Measurements from ENCODE around the gene BOD1L1.

Gene BOD1L1

DNA sequence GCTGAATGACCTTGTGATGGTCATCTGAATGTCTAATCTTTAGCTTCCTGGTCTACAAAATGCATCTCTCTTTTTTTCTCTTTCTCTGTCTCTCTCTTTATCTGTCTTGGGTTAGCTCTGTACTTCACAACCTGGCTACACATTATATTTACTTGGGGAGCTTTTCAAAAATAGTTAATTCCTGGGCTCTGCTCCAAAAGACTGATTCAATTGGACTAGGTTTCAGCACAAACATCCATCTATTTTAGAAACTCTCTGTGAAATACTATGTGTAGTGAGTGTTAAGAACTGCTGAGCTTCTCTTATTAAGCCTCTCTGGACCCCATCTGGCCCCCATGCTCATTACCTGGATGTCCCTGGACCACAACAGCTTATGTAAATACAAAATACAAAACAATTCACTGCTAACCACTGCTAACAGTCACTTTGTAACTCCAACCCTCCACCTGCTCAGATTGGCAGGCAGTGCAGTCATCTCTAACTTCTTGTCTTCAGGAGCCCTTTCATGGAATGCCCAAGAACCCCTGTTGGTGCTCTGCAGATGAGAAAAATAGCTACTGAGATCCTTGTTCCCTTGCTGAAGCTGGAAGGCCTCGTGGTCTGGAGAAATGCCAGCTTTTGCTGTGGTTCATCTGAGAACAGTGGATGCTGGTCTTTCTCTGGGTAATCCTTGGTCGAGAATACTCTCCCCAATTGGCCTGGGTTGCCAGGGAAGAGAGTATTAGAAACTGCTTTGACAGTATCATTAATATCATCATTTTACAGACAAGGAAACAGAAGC is 14.8 kb upstream of the BOD1L1 start:
- Histone ChIP-seq H3K36me3 (replicated peaks) (no peaks in the 10 kb centered on the region), H3K4me1 (no peaks in the 10 kb centered on the region; the same call in 1 of the 2 replicates), H3K4me3 (no peak overlapping the region), H3K9me3 (no peaks in the 10 kb centered on the region), H3K27me3 (ENCODE audit: low read depth) (peaks cover 5% of the 10 kb centered on the region; the same call in 1 of the 2 replicates)
- DNase-seq (ENCODE audit: low spot score in 2 of 2): no peak
- in situ Hi-C loops (cut with MboI; ENCODE audit: low sequenced_read_pairs): no loop called here

GRCh38 chr4:13641084-13641483 is 13.6 kb upstream of the BOD1L1 start:
- H3K9me3 ChIP-seq: no peaks in the 10 kb centered on the region
- H3K4me3 ChIP-seq: no peak overlapping the region
- no peaks in the 10 kb centered on the region; the same call in 1 of the 2 replicates for H3K4me1 ChIP-seq
- DNase-seq (ENCODE audit: low spot score in 2 of 2): no peak
- in situ Hi-C loops (cut with MboI; ENCODE audit: low sequenced_read_pairs): no loop called here
- H3K36me3 ChIP-seq (replicated peaks): no peaks in the 10 kb centered on the region
- H3K27me3 ChIP-seq (ENCODE audit: low read depth): peaks cover 7% of the 10 kb centered on the region

- DNase-seq (ENCODE audit: low spot score in 2 of 2): peak; percentile 10 to 54
Measured at GRCh38 chr4:13640149-13640940, 12.8 kb upstream of the BOD1L1 start.

DNA sequence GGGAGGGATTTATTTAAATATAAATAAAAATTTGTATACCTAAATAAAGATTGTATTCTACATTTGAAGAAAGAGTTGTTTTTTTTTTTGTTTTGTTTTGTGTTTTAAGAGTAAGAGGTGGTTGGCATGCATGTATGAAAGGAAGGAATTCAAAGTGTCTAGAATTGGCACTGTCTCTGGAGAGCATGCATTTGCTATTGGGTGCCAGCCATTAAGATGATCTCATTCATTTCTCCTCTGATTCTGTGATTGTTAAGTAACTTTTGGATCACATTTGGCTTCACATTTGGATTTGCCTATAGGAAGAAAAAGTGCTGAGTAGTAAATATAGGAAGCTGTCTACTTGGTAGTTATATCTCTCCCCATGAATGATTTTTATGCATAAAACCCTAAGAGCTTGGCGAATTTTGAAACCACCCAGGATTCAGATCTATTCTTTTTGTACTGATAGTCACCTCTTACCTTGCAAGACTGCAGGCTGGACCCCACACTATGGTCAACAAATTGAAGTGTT is 7.8 kb upstream of the BOD1L1 start:
- no peaks in the 10 kb centered on the region; the same call in 1 of the 2 replicates for H3K4me1 ChIP-seq
- H3K9me3 ChIP-seq: no peaks in the 10 kb centered on the region
- in situ Hi-C loops (cut with MboI; ENCODE audit: low sequenced_read_pairs): no loop called here
- DNase-seq (ENCODE audit: low spot score in 2 of 2): no peak
- peaks cover 9% of the 10 kb centered on the region for H3K27me3 ChIP-seq (ENCODE audit: low read depth)
- no peaks in the 10 kb centered on the region for H3K36me3 ChIP-seq (replicated peaks)
- no peak overlapping the region for H3K4me3 ChIP-seq

More at GRCh38 chr4:13640149-13640940, 12.8 kb upstream of the BOD1L1 start:
- Histone ChIP-seq H3K4me3 (no peak overlapping the region), H3K9me3 (no peaks in the 10 kb centered on the region), H3K27me3 (ENCODE audit: low read depth) (peaks cover 7% of the 10 kb centered on the region), H3K4me1 (no peaks in the 10 kb centered on the region; the same call in 1 of the 2 replicates), H3K36me3 (replicated peaks) (no peaks in the 10 kb centered on the region)
- in situ Hi-C loops (cut with MboI; ENCODE audit: low sequenced_read_pairs): no loop called here

GRCh38 chr4:13633671-13634070 is 6.1 kb upstream of the BOD1L1 start:
- Histone ChIP-seq H3K4me1 (no peaks in the 10 kb centered on the region; the same call in 1 of the 2 replicates), H3K36me3 (replicated peaks) (no peaks in the 10 kb centered on the region), H3K4me3 (no peak overlapping the region), H3K27me3 (ENCODE audit: low read depth) (peaks cover 9% of the 10 kb centered on the region), H3K9me3 (no peaks in the 10 kb centered on the region)
- in situ Hi-C loops (cut with MboI; ENCODE audit: low sequenced_read_pairs): no loop called here
- DNase-seq (ENCODE audit: low spot score in 2 of 2): no peak

DNA sequence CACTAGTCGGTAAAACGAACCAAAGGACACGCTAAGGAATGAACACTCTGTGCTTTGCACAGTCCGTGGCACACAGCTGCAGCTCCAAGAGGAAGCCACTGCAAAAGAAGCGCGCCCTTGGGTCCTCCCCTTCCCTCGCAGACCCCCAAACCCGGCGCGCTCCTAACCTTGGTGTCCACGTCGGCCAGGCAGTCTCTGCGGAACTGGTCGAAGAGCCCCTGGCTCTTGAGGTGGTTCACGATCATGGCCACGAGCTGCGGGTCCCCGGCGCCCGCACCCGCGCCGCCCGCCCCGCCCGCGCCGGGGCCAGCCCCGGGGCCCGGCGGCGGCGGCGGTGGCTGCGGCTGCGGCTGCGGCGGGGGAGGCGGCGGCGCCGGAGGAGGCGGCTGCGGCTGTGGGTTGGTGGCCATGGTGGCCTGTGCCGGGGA is 333 bp downstream of the BOD1L1 start:
- H3K27me3 ChIP-seq (ENCODE audit: low read depth): no peaks in the 10 kb centered on the region
- DNase-seq (ENCODE audit: low spot score in 2 of 2): peak in 1 of 2 experiments; percentile 40
- H3K4me3 ChIP-seq: peak overlapping the region; percentile 88
- in situ Hi-C loops (cut with MboI; ENCODE audit: low sequenced_read_pairs): no loop called here
- H3K4me1 ChIP-seq: peaks cover 7% of the 10 kb centered on the region
- no peaks in the 10 kb centered on the region; the same call in 1 of the 2 replicates for H3K36me3 ChIP-seq (replicated peaks)
- no peaks in the 10 kb centered on the region for H3K9me3 ChIP-seq

DNA sequence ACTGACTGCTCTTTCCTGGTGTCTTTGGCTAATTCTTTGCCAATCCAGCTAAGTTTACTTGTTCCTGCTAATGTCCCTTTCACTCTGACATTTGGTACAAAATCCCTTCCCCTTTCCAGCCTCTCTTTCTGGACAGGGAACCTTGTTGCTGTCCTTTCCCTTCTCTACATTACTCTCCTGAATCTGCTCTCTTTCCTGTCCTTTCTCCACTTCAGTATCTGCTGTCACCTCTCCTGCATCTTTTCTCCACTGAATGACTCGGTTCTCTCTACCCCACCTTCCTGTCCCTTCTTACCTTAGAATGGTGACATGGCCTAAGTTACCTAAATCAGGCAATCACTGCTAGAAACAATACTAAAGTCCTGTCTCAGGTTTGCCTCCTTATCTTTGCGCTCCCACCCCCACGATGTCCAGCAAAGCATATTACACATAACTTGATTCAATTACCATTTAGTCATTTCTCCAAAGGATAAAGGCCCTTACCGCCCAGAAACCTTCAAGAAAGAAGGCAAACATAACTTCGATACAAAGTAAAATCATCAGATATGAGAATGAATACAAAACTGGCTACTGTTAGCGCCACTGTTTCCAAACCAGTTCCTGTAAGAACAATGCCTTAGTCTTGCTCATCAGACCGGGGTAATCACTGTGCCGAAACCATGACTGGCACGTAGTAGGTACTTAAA is 890 bp downstream of the BOD1L1 start:
- Histone ChIP-seq H3K27me3 (ENCODE audit: low read depth) (no peaks in the 10 kb centered on the region), H3K36me3 (replicated peaks) (no peaks in the 10 kb centered on the region; the same call in 1 of the 2 replicates), H3K4me3 (peak overlapping the region; percentile 88), H3K9me3 (no peaks in the 10 kb centered on the region), H3K4me1 (peaks cover 7% of the 10 kb centered on the region)
- DNase-seq (ENCODE audit: low spot score in 2 of 2): peak in 1 of 2 experiments; percentile 8
- in situ Hi-C loops (cut with MboI; ENCODE audit: low sequenced_read_pairs): no loop called here

DNA sequence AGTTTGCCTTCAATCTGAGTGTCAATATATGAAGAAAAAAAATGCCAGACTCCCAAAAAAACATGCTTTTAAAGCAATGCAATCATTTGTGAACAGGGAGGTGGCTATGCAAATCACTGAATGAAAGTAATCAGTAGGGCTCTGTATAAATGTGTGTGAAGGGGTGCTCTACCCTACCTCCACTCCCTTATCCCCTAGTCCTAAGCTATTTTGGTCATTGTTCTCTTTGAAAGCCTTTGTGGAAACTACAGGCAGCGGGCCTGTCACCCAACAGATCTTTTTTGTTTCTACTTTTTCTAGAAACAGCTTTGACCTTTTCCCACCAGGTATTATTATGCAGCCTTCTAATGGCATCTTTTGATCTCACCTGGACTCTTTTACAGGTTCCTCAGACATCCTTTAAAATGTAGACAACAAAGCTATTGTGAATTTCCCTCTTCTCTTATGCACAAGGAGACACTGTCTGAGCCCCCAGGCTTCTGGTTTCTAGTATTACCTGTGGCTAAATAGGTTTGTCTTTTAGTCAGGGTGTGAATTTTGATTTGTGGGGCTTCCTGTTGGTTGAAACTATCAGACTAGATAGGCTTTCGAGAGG is 9.2 kb downstream of the BOD1L1 start:
- in situ Hi-C loops (cut with MboI; ENCODE audit: low sequenced_read_pairs): no loop called here
- Histone ChIP-seq H3K36me3 (replicated peaks) (peaks cover 27% of the 10 kb centered on the region), H3K4me3 (no peak overlapping the region), H3K9me3 (no peaks in the 10 kb centered on the region), H3K27me3 (ENCODE audit: low read depth) (no peaks in the 10 kb centered on the region), H3K4me1 (no peaks in the 10 kb centered on the region)
- no peak for DNase-seq (ENCODE audit: low spot score in 2 of 2)

DNA sequence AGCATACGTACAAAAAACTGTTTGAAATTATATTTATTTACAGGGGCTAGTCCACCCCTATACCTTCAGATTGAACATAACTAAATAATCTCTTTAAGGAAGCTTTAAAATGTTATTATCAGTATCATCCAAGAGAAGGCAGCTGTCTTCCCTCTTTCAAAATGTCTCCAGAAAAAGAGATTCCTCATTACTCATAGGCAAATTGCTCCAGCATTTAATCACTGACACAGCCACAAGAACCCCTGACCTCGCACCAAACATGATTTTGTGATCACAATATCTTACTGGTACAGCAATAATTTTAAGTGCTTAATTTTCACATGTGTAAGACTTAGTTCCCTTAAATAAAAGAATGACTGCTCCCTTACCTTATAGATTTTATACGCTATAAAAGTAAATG is 9.7 kb downstream of the BOD1L1 start:
- peaks cover 32% of the 10 kb centered on the region for H3K36me3 ChIP-seq (replicated peaks)
- H3K27me3 ChIP-seq (ENCODE audit: low read depth): no peaks in the 10 kb centered on the region
- no peak overlapping the region for H3K4me3 ChIP-seq
- DNase-seq (ENCODE audit: low spot score in 2 of 2): no peak
- in situ Hi-C loops (cut with MboI; ENCODE audit: low sequenced_read_pairs): no loop called here
- H3K4me1 ChIP-seq: no peaks in the 10 kb centered on the region
- H3K9me3 ChIP-seq: no peaks in the 10 kb centered on the region

- Histone ChIP-seq H3K36me3 (replicated peaks) (peaks cover 43% of the 10 kb centered on the region), H3K4me3 (no peak overlapping the region), H3K9me3 (no peaks in the 10 kb centered on the region), H3K27me3 (ENCODE audit: low read depth) (no peaks in the 10 kb centered on the region), H3K4me1 (no peaks in the 10 kb centered on the region)
- DNase-seq (ENCODE audit: low spot score in 2 of 2): no peak
- in situ Hi-C loops (cut with MboI; ENCODE audit: low sequenced_read_pairs): no loop called here
Measured at GRCh38 chr4:13616597-13616996, 10.9 kb downstream of the BOD1L1 start.

DNA sequence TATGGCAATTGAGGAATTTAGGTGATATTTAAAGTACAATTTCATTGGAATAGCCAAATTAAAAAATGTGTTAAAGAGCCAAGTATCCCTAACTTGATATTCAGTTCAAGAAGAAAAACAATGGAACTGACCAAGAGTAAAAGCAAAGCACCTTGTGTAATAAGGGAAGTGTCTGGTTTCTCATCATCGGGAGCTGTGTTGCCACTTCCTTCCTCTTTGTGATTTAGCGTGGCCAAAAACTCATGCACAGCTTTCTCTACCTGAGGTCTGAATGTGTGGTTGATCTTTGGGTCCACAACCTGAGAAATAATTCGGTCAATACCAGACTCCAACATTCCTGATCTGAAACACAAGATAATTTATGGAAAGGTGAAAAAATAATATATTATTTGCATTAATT is 12.4 kb downstream of the BOD1L1 start:
- peaks cover 53% of the 10 kb centered on the region for H3K36me3 ChIP-seq (replicated peaks)
- no peaks in the 10 kb centered on the region for H3K4me1 ChIP-seq

DNA sequence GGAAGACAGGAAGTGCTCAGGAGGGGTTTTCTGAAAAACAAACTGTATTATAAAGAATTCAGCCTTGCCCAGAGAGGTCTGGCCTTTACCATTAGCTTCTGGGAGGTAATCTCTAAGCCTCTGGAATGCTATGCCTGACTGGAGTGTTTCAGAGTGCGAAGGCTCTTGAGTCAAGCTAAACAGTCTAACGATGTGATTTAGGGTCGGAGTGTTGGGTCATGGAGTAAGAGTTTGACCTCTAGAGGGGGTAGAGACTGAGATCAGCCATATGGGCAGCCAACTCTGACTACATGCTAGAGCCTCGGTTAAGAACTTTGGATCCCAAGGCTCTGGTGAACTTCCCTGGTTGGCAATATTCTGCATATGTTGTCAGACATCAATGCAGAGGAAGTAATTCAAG is 15.0 kb downstream of the BOD1L1 start:
- peaks cover 72% of the 10 kb centered on the region for H3K36me3 ChIP-seq (replicated peaks)
- H3K9me3 ChIP-seq: no peaks in the 10 kb centered on the region
- no peak for DNase-seq (ENCODE audit: low spot score in 2 of 2)
- no peaks in the 10 kb centered on the region for H3K4me1 ChIP-seq
- no peak overlapping the region for H3K4me3 ChIP-seq
- in situ Hi-C loops (cut with MboI; ENCODE audit: low sequenced_read_pairs): no loop called here
- no peaks in the 10 kb centered on the region for H3K27me3 ChIP-seq (ENCODE audit: low read depth)

More for the DNA sequence above, 12.4 kb downstream of the BOD1L1 start:
- no peaks in the 10 kb centered on the region for H3K9me3 ChIP-seq
- H3K4me3 ChIP-seq: no peak overlapping the region
- in situ Hi-C loops (cut with MboI; ENCODE audit: low sequenced_read_pairs): no loop called here
- H3K27me3 ChIP-seq (ENCODE audit: low read depth): no peaks in the 10 kb centered on the region
- no peak for DNase-seq (ENCODE audit: low spot score in 2 of 2)

- no peaks in the 10 kb centered on the region for H3K27me3 ChIP-seq (ENCODE audit: low read depth)
- H3K36me3 ChIP-seq (replicated peaks): peaks cover 79% of the 10 kb centered on the region
- H3K9me3 ChIP-seq: no peaks in the 10 kb centered on the region
- H3K4me1 ChIP-seq: no peaks in the 10 kb centered on the region
- in situ Hi-C loops (cut with MboI; ENCODE audit: low sequenced_read_pairs): no loop called here
- DNase-seq (ENCODE audit: low spot score in 2 of 2): no peak
- no peak overlapping the region for H3K4me3 ChIP-seq
Measured at GRCh38 chr4:13611283-13611842, 16.2 kb downstream of the BOD1L1 start.

All from HAP-1 (cell line).